Stomach (tissue), 9 donors: ENCODE measurements around the gene COG2. TPM values are rescaled to one million over a fixed set of nuclear protein-coding genes. Genes with fewer than 3 reads are reported as not detected.

Source experiments
- DNase-seq, 2 donors: peaks; one replicate each; pipeline versions ENCODE4 v3.0.0 to v3.0.0-alpha.2; 2013 to 2019
- H3K27ac ChIP-seq, 5 donors: fragments of 200-600 bp in 4 of 5; sonication (generic) in 4 of 5; one replicate each; pipeline ENCODE4 v1.5.1; 2013 to 2019; ENCODE audit warnings: mild to moderate bottlenecking in 1 of 5, moderate library complexity in 1 of 5
- H3K27me3 ChIP-seq, 3 donors: fragments of 200-600 bp; sonication (generic); one replicate each; pipeline ENCODE4 v1.5.1; 2017 to 2019; ENCODE audit warnings: mixed run types in 1 of 3
- H3K36me3 ChIP-seq, 4 donors: fragments of 200-600 bp; sonication (generic); 1 replicate in 3 of 4; 2 replicates in 1 of 4; pipeline ENCODE4 v1.5.1; 2016 to 2019
- H3K4me1 ChIP-seq, 4 donors: fragments of 200-600 bp; sonication (generic); one replicate each; pipeline ENCODE4 v1.5.1; 2016 to 2019
- H3K4me3 ChIP-seq, 4 donors: fragments of 200-600 bp; sonication (generic) in 3 of 4; one replicate each; pipeline ENCODE4 v1.5.1; 2016 to 2019; ENCODE audit warnings: mild to moderate bottlenecking in 1 of 4
- H3K9me3 ChIP-seq, 4 donors: fragments of 200-600 bp; sonication (generic); one replicate each; pipeline ENCODE4 v1.5.1; 2016 to 2019
- EP300 ChIP-seq: sonication (generic); formaldehyde crosslinking; IDR thresholded peaks from one replicate; pipeline ENCODE4 v1.6.1; 2017; ENCODE audit warnings: antibody characterized with exemption
- POLR2A ChIP-seq, 4 donors: fragments of 450-650 bp; IDR thresholded peaks; one replicate each; pipeline ENCODE4 v1.6.1; 2016; ENCODE audit warnings: antibody characterized with exemption in 4 of 4, control low read depth in 2 of 4, mild to moderate bottlenecking in 1 of 4, moderate library complexity in 1 of 4
- POLR2AphosphoS5 ChIP-seq, 3 donors: sonication (generic); formaldehyde crosslinking; IDR thresholded peaks; one replicate each; pipeline ENCODE4 v1.6.1; 2016; ENCODE audit warnings: antibody characterized with exemption in 3 of 3
- WGBS, 5 donors: extraction: QIAGEN DNeasy Blood & Tissue Kit in 3 of 5; methylation state at CpG; one replicate each; pipeline versions ENCODE4 v1.1.5 to v1.1.7; 2013 to 2018; 5-methylcytosine and 5-hydroxymethylcytosine counted together
- intact Hi-C: fragments of 100-400 bp; cut with DNase I; formaldehyde crosslinking; loops from one replicate; pipeline ENCODE4 v1.15.1; 2023; ENCODE audit warnings: low total_unique reads
- polyA plus RNA-seq, 3 donors: library from polyadenylated mRNA; stranded (reverse); fragments of 200-250 nt; gene quantifications; one replicate each; pipeline ENCODE4 v1.2.3, GENCODE V29; 2013
- total RNA-seq, 5 donors: library from RNA; depleted of rRNA; stranded (reverse); fragments of >200 nt; gene quantifications; one replicate each; pipeline versions ENCODE4 v1.1.0 to v1.2.3, GENCODE V29; 2014 to 2016
- TF ChIP-seq, protein P1 (sequence below), 7 experiments: fragments of 450-650 bp in 4 of 7; fragments of 200-600 bp in 3 of 7; sonication (generic) in 3 of 7; IDR thresholded peaks; one replicate each; pipeline ENCODE4 v1.5.1; 2016 to 2019; ENCODE audit warnings: antibody characterized with exemption in 7 of 7, control low read depth in 2 of 7, mild to moderate bottlenecking in 1 of 7
- donor health status: healthy with polysubstance abuse.
- donor health status: Bipolar disorder and iron deficiency.
- donor health status: healthy.

Gene COG2
- total and polyA plus RNA-seq, 8 donors: 8.9 to 51.3 (median 20.7) TPM

GRCh38 chr1:230684998-230685397, 42.7 kb downstream of the COG2 start:
- WGBS, 5 donors: 90 to 98% (median 94%) methylated on average over 5 of the region's 5 CpGs
- TF ChIP-seq POLR2AphosphoS5 (IDR thresholded peaks at IDR 0.05): no peak
- TF ChIP-seq, protein P1, sequence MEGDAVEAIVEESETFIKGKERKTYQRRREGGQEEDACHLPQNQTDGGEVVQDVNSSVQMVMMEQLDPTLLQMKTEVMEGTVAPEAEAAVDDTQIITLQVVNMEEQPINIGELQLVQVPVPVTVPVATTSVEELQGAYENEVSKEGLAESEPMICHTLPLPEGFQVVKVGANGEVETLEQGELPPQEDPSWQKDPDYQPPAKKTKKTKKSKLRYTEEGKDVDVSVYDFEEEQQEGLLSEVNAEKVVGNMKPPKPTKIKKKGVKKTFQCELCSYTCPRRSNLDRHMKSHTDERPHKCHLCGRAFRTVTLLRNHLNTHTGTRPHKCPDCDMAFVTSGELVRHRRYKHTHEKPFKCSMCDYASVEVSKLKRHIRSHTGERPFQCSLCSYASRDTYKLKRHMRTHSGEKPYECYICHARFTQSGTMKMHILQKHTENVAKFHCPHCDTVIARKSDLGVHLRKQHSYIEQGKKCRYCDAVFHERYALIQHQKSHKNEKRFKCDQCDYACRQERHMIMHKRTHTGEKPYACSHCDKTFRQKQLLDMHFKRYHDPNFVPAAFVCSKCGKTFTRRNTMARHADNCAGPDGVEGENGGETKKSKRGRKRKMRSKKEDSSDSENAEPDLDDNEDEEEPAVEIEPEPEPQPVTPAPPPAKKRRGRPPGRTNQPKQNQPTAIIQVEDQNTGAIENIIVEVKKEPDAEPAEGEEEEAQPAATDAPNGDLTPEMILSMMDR (IDR thresholded peaks at IDR 0.05): no peak
- TF ChIP-seq POLR2A (IDR thresholded peaks at IDR 0.05): no peak
- no peak for TF ChIP-seq EP300
- intact Hi-C loops: no loop called here

DNA sequence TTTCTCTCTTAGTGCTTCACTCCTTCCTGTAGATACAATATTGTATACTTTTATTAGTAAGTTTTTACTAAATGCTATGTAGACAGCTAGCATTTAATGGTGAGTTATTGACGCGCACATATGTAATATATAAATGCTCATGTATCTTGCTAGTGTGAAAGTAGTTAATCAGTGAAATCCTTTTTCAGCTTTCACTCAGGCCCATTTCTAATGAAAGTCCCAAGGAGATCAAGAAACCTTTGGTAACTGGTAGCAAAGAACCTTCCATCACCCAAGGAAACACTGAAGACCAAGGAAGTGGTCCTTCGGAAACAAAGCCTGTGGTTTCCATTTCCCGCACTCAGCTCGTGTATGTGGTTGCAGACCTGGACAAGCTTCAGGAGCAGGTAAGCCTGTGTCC, 44.5 kb downstream of the COG2 start:
- Histone ChIP-seq H3K9me3 (no peaks in the 10 kb centered on the region), H3K4me3 (no peak overlapping the region), H3K4me1 (peaks cover 0 to 24% (median 3%) of the 10 kb centered on the region in 4 donors), H3K36me3 (peaks cover 64 to 99% (median 95%) of the 10 kb centered on the region in 4 donors), H3K27ac (no peak overlapping the region), H3K27me3 (no peaks in the 10 kb centered on the region)
- intact Hi-C loops: no loop called here
- TF ChIP-seq POLR2AphosphoS5 (IDR thresholded peaks at IDR 0.05) (no peak), POLR2A (IDR thresholded peaks at IDR 0.05) (no peak), EP300 (no peak)
- DNase-seq: no peak
- WGBS, 5 donors: 74 to 92% (median 85%) methylated on average over 5 of the region's 5 CpGs

More at GRCh38 chr1:230684998-230685397, 42.7 kb downstream of the COG2 start:
- no peaks in the 10 kb centered on the region for H3K9me3 ChIP-seq
- H3K36me3 ChIP-seq: peaks cover 53 to 98% (median 91%) of the 10 kb centered on the region in 4 donors
- no peaks in the 10 kb centered on the region for H3K27me3 ChIP-seq
- H3K27ac ChIP-seq: no peak overlapping the region
- H3K4me1 ChIP-seq: peaks cover 0 to 29% (median 8%) of the 10 kb centered on the region in 4 donors
- no peak overlapping the region for H3K4me3 ChIP-seq
- DNase-seq: no peak

GRCh38 chr1:230690101-230690500, 47.8 kb downstream of the COG2 start:
- no peaks in the 10 kb centered on the region for H3K4me1 ChIP-seq
- intact Hi-C loops: no loop called here
- H3K27me3 ChIP-seq: no peaks in the 10 kb centered on the region
- H3K4me3 ChIP-seq: no peak overlapping the region
- TF ChIP-seq, protein P1 (IDR thresholded peaks at IDR 0.05): no peak
- TF ChIP-seq EP300 (no peak), POLR2A (IDR thresholded peaks at IDR 0.05) (no peak), POLR2AphosphoS5 (IDR thresholded peaks at IDR 0.05) (no peak)
- no peak overlapping the region for H3K27ac ChIP-seq
- peaks cover 63 to 99% (median 97%) of the 10 kb centered on the region in 4 donors for H3K36me3 ChIP-seq
- no peak for DNase-seq
- WGBS, 5 donors: 87 to 94% (median 90%) methylated on average over 9 of the region's 9 CpGs
- no peaks in the 10 kb centered on the region for H3K9me3 ChIP-seq

- Histone ChIP-seq H3K9me3 (no peaks in the 10 kb centered on the region), H3K27me3 (no peaks in the 10 kb centered on the region), H3K27ac (no peak overlapping the region), H3K4me3 (no peak overlapping the region), H3K4me1 (no peaks in the 10 kb centered on the region), H3K36me3 (peaks cover 53 to 84% (median 82%) of the 10 kb centered on the region in 4 donors)
- intact Hi-C loops: no loop called here
- TF ChIP-seq POLR2A (IDR thresholded peaks at IDR 0.05) (no peak), EP300 (no peak), POLR2AphosphoS5 (IDR thresholded peaks at IDR 0.05) (no peak)
- TF ChIP-seq, protein P1 (IDR thresholded peaks at IDR 0.05): no peak
- DNase-seq: no peak
- WGBS, 5 donors: 93 to 97% (median 97%) methylated on average over 10 of the region's 10 CpGs
Observed at GRCh38 chr1:230691615-230692014, 49.3 kb downstream of the COG2 start.

DNA sequence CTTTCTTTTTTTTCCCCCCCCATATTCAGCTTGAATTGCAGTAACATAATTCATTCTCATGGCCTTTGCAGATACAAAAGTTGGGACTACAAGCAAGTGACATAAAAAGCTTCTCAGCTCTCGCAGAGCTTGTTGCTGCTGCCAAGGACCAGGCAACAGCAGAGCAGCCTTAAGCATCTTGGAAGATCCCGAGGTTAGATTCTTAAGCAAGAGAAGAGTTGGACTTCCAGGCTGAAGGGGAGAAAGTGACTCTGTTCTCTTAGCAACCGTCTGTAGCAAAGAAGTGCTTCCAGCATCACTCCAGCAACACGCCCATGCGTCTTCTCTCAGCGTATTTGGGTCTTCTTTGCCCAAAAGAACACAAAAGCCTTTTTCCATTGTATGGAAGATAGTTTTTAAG, 50.9 kb downstream of the COG2 start:
- intact Hi-C loops: no loop called here
- Histone ChIP-seq H3K4me3 (no peak overlapping the region), H3K27ac (no peak overlapping the region), H3K9me3 (no peaks in the 10 kb centered on the region), H3K27me3 (no peaks in the 10 kb centered on the region), H3K4me1 (no peaks in the 10 kb centered on the region), H3K36me3 (peaks cover 40 to 68% (median 66%) of the 10 kb centered on the region in 4 donors)
- whole genome bisulfite sequencing, 5 donors: 78 to 90% (median 88%) methylated on average over 6 of the region's 6 CpGs
- TF ChIP-seq EP300: no peak
- no peak for TF ChIP-seq POLR2AphosphoS5 (IDR thresholded peaks at IDR 0.05)
- DNase-seq: no peak
